ENCODE results near the gene ESYT3. TPM values are rescaled to one million over a fixed set of nuclear protein-coding genes. Genes with fewer than 3 reads are reported as not detected.

The ESYT3 gene
- total RNA-seq, 4 donors from 2014 or later: 0.57 to 2.9 (median 1.2) TPM

GRCh38 chr3:138465451-138465850, 31.0 kb downstream of the ESYT3 start:
- no peaks in the 10 kb centered on the region for H3K9me3 ChIP-seq
- no peak for TF ChIP-seq POLR2A (IDR thresholded peaks at IDR 0.05)
- TF ChIP-seq CTCF (IDR thresholded peaks at IDR 0.05): no peak
- intact Hi-C loops (cut with DNase I): no loop called here
- WGBS, 2 donors: 81 to 100% methylated on average over 2 of the region's 3 CpGs
- H3K27me3 ChIP-seq: peaks cover 0 to 6% (median 0%) of the 10 kb centered on the region in 4 donors
- H3K36me3 ChIP-seq: no peaks in the 10 kb centered on the region
- no peak overlapping the region for H3K27ac ChIP-seq
- H3K4me1 ChIP-seq: no peaks in the 10 kb centered on the region
- H3K4me3 ChIP-seq: no peak overlapping the region
- no peak for DNase-seq

DNA sequence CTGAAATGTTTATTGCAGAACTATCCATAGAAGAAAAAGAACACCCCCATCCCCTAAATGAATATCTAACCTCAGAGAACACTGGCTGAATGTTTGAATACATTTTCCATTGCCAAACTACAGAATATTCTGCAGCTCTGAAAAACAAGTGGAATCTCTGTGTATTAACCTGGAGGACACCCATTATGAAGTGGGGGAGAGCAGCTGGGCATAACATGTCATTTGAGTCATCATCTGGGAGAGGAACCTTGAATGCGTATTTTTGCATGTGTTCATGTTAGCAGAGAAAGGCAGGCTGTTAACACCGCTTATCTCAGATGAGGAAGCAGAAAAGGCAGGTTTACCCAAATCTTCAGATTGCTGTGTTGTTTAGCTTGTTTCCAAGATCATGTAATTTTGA, 31.5 kb downstream of the ESYT3 start:
- H3K4me3 ChIP-seq: no peak overlapping the region
- no peaks in the 10 kb centered on the region for H3K4me1 ChIP-seq
- DNase-seq: no peak
- no peak for TF ChIP-seq CTCF (IDR thresholded peaks at IDR 0.05)
- no peak for TF ChIP-seq POLR2A (IDR thresholded peaks at IDR 0.05)
- no peaks in the 10 kb centered on the region for H3K9me3 ChIP-seq
- WGBS, 2 donors: 70 to 77% methylated on average over 2 of the region's 2 CpGs
- intact Hi-C loops (cut with DNase I): no loop called here
- peaks cover 0 to 6% (median 0%) of the 10 kb centered on the region in 4 donors for H3K27me3 ChIP-seq
- no peaks in the 10 kb centered on the region for H3K36me3 ChIP-seq
- H3K27ac ChIP-seq: no peak overlapping the region

- H3K36me3 ChIP-seq: no peaks in the 10 kb centered on the region
- no peak overlapping the region for H3K4me3 ChIP-seq
- H3K27me3 ChIP-seq: peaks cover 0 to 6% (median 0%) of the 10 kb centered on the region in 4 donors
- no peaks in the 10 kb centered on the region for H3K9me3 ChIP-seq
- TF ChIP-seq CTCF (IDR thresholded peaks at IDR 0.05) (no peak), POLR2A (IDR thresholded peaks at IDR 0.05) (no peak)
- 67 to 84% methylated on average over 1 to 3 of the region's 5 CpGs for WGBS, 2 donors
- no peak overlapping the region for H3K27ac ChIP-seq
- no peak for DNase-seq
- intact Hi-C loops (cut with DNase I): no loop called here
- H3K4me1 ChIP-seq: no peaks in the 10 kb centered on the region
Measured at GRCh38 chr3:138467931-138468330, 33.5 kb downstream of the ESYT3 start.

GRCh38 chr3:138468451-138468850, 34.0 kb downstream of the ESYT3 start:
- no peaks in the 10 kb centered on the region for H3K36me3 ChIP-seq

DNA sequence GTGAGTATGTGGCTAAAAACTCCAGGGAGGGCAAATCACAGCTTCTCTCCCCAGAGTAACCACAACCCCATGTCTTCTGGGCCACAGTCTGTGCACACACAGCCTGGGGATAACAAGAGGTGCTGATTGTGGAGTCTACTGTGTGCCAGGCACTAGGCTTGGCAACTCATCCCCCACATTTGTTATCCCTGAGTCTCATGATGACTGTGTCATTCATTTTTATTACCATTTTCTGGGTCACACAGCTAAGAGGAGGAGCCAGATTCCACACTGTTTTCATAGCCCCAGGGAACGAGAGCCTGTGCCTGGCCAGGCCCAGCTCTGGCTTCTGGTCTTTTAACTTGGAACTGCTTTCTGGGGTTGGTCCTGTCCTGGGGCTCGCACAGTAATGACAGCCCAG, 34.5 kb downstream of the ESYT3 start:
- TF ChIP-seq POLR2A (IDR thresholded peaks at IDR 0.05) (no peak), CTCF (IDR thresholded peaks at IDR 0.05) (no peak)
- H3K4me1 ChIP-seq: no peaks in the 10 kb centered on the region
- 23 to 40% methylated on average over 1 to 2 of the region's 2 CpGs for WGBS, 2 donors
- DNase-seq: no peak
- no peak overlapping the region for H3K27ac ChIP-seq
- H3K27me3 ChIP-seq: peaks cover 0 to 3% (median 0%) of the 10 kb centered on the region in 4 donors
- no peaks in the 10 kb centered on the region for H3K9me3 ChIP-seq
- H3K4me3 ChIP-seq: no peak overlapping the region
- no peaks in the 10 kb centered on the region for H3K36me3 ChIP-seq
- intact Hi-C loops (cut with DNase I): no loop called here

More at GRCh38 chr3:138468451-138468850, 34.0 kb downstream of the ESYT3 start:
- intact Hi-C loops (cut with DNase I): no loop called here
- DNase-seq: no peak
- Histone ChIP-seq H3K4me1 (no peaks in the 10 kb centered on the region), H3K27me3 (peaks cover 0 to 6% (median 0%) of the 10 kb centered on the region in 4 donors), H3K4me3 (no peak overlapping the region), H3K9me3 (no peaks in the 10 kb centered on the region), H3K27ac (no peak overlapping the region)
- 62 to 68% methylated on average over 4 to 5 of the region's 6 CpGs for WGBS, 2 donors
- TF ChIP-seq CTCF (IDR thresholded peaks at IDR 0.05): no peak
- TF ChIP-seq POLR2A (IDR thresholded peaks at IDR 0.05): no peak
